AG09319 (cell line): ENCODE data around the gene EFNB3.

ENCODE experiments used
- DNase-seq: peaks from one replicate; pipeline ENCODE4 v3.0.0-alpha.2; 2010; ENCODE audit warnings: low read depth; ENCODE audit errors: extremely low read depth
- TF ChIP-seq, protein P1 (sequence below): IDR thresholded peaks from 2 replicates; pipeline ENCODE4 v1.5.1; 2011; ENCODE audit warnings: low read depth, mild to moderate bottlenecking, inconsistent platforms, low read length, moderate library complexity

Gene EFNB3

DNA sequence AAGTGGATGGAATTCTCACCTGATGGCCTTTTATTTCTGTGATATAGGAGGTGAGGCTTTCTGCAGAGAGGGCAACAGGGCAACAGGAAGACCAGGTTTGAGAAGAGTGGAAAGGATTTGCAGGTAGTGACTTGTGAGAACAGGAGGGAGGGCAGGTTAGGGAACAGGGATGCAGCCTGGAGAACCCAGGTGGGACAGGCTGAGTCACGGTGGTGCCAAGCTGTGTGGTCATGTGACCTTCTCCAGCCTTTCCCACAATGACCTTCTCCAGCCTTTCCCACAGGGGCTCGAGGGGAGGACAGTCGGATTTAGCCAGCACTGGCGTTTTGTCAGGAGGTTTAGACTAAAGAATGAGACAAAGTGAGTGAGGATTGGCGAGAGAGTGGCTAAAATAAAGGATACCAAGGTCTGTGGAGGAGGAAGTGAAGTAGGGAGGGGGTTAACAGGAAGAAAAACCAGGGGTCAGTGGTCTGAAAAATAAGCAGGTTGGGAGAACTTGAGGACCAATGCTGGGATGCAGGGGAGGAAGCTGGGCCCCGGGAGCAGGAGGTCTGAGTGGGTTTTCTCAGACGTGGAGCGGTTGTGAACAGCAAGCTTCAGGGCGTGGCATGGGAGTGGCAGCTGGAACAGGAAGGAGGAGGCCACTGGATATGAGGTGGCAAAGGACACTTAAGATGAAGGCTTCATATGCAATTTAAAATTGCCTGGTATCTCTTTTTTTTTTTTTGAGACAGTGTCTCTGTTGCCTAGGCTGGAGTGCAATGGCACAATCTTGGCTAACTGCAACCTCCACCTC lies 50.3 kb downstream of the EFNB3 start:
- TF ChIP-seq, protein P1, sequence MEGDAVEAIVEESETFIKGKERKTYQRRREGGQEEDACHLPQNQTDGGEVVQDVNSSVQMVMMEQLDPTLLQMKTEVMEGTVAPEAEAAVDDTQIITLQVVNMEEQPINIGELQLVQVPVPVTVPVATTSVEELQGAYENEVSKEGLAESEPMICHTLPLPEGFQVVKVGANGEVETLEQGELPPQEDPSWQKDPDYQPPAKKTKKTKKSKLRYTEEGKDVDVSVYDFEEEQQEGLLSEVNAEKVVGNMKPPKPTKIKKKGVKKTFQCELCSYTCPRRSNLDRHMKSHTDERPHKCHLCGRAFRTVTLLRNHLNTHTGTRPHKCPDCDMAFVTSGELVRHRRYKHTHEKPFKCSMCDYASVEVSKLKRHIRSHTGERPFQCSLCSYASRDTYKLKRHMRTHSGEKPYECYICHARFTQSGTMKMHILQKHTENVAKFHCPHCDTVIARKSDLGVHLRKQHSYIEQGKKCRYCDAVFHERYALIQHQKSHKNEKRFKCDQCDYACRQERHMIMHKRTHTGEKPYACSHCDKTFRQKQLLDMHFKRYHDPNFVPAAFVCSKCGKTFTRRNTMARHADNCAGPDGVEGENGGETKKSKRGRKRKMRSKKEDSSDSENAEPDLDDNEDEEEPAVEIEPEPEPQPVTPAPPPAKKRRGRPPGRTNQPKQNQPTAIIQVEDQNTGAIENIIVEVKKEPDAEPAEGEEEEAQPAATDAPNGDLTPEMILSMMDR, result no peak
- DNase-seq, result no peak

DNA sequence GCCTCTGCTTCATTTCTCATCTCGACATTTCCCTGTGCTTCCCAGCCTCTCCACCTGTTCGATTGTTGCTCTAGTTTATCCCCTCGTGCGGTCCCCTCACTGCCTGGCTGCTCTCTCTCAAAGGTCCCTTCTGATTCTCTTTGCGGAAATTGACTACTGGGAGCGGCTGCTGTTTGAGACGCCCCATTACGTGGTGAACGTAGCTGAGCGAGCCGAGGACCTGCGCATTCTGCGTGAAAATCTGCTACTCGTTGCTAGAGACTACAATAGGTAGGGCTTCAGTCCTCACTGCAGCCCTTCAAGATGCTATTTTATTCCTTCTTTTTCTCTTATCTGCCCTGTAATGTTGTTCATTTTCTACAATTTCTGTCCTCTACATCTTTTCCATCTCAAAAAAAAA lies 52.0 kb downstream of the EFNB3 start:
- TF ChIP-seq, protein P1, result no peak
- no peak for DNase-seq
